ENCODE measurements around the gene PARVG.
A peak's percentile ranks its signal among the peaks of the same experiment; 100 is the strongest.

Gene PARVG

DNA sequence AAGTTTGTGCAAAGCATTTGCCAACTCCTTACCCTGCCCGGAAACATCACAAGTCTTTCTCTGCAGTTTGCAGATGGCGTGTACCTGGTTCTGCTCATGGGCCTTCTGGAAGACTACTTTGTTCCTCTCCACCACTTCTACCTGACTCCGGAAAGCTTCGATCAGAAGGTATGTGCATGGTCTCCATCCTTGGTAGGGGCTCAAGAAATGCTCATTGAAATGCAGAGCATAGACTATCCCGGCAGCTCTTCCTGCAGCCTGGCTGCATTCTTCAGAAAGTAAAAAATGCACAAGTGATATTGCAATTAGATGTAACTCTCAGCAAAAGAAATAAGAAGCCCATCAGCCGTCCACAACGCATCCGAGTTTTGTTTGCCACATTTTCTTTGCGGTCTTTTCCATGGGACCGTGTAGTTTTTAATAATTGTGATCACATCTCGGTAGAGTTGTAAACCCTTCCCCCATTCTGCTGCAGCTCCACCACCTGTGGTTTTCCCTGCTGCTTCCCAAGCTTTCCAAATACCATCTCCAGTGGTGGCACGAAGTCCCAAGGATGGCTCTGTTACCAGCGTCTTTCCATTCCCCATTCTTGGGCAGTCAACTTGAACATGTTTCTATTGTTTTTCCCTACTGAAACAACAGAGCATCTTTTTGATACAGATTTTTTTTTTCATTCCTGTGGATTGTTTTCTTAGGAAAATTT is 22.7 kb upstream of the PARVG start:
- no peak for DNase-seq

- no peak for DNase-seq
Measured at GRCh38 chr22:44158816-44159215, 21.9 kb upstream of the PARVG start.

GRCh38 chr22:44159221-44159620 is 21.5 kb upstream of the PARVG start:
- DNase-seq, result no peak

DNA sequence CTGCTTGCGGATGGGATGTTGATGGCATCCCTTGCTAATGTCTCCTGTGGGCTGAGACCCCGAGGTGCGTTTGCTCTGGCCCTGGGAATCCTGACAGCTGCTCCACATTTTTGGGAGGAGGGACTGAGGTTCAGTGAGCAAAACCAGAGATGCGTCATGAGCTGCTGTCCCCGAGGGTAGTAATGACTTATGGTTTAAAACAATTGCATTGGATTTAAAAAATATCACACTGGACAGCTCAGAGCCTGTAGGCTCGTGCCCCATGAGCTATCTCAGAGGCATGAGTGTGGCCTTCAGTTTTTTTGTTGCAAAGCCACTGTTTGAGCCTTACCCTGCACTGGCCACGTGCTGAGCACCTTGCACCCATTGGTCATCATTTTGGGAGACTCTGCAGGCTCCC is 20.9 kb upstream of the PARVG start:
- DNase-seq, result no peak

DNA sequence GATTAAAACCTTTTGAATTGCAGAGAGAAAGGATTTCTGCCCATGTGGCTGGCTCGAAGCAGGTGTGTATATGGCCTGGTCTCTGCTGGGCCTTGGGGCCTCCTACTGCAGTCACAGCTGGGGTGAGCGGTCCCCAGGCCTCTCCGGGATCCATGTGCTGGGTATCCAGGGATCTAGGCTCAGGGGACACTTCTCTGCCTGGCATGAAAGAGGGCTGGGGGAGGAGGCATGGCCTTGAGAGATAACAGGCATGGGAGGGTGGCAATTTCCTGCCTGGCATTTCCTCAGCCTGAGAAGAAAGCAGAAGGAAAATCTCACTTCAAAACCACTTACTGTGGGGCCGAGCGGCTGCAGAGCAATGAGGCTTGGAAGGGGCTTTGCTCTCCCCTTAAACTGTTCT is 20.3 kb upstream of the PARVG start:
- no peak for DNase-seq

DNA sequence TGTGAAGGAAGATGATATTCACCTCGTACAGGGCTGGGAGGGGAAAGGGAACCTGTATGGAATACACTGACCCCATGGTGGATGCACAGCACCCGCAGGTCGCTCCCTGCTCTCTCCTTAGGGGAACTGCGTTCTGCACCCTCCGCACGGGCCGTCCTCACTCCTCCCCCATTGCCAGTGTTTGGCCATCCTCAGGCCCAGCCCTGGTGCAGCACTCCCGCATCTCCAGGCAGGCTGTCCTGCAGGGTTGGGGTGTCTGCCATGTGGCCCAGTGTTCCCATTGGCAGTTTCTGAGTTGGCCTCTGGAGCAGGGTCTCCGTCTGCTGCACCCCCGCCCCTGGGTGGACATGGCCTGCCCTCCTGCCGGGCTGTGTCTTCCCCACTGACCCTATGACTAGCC is 19.1 kb upstream of the PARVG start:
- no peak for DNase-seq

- no peak for DNase-seq
Measured at GRCh38 chr22:44162960-44163359, 17.8 kb upstream of the PARVG start.

- DNase-seq, result no peak
Measured at GRCh38 chr22:44163536-44163935, 17.2 kb upstream of the PARVG start.

- DNase-seq, result no peak
Measured at GRCh38 chr22:44164031-44164430, 16.7 kb upstream of the PARVG start.

DNA sequence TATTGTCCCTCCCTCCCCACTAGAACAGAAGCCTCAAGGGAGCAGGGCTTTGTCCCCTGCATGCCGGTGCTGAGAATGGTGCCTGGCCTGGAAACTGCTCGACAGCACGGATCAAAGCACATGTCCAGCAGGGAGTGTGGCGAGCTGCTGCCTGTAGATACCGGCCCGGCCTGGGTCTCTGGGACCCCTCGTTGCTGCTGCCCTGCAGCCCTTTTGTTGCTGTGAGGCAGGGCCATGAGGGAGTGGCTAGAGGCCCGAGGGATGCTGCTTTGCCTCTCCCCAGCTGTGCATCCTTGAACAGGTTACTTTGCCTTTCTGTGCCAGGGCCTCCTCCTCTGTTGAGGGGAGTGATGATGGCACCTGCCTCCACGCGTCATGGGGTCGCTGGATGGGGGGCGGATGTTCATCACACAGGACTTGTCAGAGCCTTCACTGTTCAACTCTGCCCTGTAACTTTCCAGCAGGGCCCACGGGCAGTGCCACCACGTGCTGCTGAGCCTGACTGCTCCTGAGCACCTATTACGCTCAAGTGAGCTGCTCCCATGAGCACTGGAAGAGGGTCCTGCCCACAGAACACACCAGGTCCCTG is 15.3 kb upstream of the PARVG start:
- DNase-seq, result no peak

DNA sequence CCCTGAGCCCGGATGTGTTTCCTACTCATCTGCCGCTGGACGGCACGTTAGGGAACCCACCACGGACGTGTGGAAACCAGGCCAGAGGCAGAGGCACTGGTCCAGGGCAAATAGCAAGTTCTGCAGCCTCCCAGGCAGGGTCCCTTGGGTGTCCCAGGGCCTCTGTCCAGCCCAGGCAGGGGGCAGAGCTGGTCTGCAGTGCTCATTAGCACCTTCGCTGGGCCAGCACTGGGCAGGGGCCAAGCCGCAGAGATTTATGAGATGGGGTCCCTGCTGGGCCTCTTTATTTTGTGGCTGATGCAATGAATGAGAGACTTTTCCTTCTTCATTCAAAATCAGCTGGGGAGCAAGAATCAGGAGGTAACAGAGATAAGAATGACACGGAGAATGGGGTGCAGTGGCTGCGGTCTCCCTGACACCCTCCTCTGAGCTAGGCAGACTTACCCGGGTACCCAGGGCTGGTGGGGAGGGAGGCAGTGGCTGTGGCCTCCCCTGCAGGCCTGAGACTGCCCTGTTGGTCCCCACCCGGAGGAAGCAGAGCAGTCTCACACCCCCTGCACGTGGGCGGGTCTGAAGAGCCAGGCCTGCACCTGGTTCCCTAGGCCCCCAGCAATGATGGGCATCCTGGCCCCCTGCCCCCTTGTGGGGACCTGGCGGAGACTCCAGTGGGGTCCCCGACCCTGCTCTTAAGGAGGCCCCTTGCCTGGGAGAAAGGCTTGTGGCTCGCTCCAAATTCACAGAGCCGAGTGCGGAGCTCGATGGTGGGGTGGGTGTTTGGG is 14.0 kb upstream of the PARVG start:
- DNase-seq, result no peak

- DNase-seq, result no peak
Measured at GRCh38 chr22:44167501-44167900, 13.2 kb upstream of the PARVG start.

- DNase-seq, result no peak
Measured at GRCh38 chr22:44168206-44168605, 12.5 kb upstream of the PARVG start.

DNA sequence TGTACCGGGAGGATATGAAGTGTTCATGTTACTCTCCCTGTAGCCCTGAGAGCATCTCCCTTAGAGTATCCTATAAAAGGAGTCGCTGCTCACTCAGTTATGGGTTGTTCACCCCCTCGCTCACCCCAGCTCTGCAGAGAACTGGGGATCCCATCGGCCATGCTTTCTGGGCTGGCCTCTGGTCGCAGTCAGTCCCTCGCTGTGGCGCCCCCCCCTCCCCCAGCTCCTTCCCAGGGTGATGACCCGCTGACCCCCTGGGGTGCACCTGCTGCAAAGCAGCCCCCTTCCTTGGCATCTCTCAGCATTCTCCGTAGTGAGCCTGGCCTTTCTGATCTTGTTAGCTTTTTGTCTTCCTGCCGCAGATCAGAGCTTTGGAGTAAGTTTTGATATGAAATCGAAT is 10.3 kb upstream of the PARVG start:
- DNase-seq, result no peak

GRCh38 chr22:44171561-44171960 is 9.2 kb upstream of the PARVG start:
- no peak for DNase-seq

GRCh38 chr22:44172370-44173108 is 8.2 kb upstream of the PARVG start:
- DNase-seq, result no peak

DNA sequence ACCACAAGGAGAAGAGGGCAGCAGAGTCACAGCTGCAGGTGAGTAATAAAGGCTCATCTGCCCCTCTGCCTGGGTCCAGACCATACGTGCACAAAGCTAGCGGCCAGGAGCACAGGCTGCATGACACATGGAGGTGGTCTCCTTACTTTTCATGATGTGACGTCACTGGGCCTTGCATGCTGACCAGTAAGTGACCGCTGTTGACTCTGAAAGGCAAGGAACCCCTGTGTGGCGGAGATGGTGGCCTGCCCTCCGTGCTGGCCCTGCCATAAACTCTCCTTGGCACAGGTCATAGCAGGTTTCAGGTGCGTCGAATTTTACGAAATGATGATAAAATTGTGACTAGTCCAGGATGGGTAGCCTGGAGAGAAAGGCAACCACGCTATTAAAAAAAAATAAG is 7.6 kb upstream of the PARVG start:
- no peak for DNase-seq

DNA sequence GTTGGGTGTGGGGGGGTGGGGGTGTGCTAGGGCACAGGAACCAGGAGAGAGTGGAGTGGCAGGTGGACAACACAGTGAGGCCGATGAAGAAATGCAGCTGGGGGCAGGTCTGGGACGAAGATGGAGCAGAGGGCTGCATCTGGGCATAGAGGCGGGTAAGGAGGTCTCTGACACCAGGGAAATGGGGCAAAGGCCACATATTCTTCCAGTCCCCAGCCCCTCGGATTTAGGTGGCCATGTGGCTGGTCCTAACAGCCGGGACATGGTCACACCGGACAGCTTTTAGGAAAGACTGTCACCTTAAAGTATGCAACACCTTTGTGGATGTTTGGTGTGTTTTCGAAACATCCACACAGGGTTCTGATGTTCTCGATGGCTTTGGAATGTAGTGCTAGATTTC is 5.0 kb upstream of the PARVG start:
- DNase-seq, result no peak

GRCh38 chr22:44179196-44179988 is 1.3 kb upstream of the PARVG start:
- DNase-seq, result no peak

DNA sequence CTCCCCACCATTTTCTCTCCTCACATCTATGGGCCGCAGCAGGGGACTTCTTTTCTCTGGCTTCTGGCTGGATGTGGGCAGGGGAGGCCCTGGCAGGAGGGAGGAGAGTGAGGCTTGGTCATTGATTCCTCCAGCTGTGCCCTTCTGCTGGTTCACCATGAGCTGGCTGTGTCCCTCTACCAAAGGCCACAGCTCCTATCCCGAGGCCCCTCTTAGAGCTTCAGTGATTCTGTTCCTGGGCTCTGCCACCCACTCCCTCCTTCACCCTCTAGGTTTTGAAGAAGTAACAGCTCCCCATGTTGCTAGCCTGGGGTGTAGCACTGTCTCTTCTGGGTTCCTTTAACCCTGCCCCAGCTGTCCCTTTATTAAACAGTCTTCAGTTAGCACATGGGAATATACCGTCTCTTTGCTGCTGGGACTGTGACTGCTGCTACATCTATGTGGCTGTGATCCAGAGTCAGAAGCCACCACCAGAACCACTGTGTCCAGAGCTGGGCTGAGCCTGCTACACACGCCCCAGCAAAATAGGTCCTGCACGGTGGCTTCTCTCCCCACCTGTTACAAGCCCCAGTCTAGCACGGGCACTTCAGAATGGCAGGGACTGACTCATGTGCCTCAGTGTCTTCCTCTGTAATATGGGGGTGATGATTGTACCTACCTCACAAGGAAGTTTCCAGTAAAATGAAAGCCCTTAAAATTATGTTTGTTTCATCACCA is 578 bp upstream of the PARVG start:
- DNase-seq, result peak; percentile 12

DNA sequence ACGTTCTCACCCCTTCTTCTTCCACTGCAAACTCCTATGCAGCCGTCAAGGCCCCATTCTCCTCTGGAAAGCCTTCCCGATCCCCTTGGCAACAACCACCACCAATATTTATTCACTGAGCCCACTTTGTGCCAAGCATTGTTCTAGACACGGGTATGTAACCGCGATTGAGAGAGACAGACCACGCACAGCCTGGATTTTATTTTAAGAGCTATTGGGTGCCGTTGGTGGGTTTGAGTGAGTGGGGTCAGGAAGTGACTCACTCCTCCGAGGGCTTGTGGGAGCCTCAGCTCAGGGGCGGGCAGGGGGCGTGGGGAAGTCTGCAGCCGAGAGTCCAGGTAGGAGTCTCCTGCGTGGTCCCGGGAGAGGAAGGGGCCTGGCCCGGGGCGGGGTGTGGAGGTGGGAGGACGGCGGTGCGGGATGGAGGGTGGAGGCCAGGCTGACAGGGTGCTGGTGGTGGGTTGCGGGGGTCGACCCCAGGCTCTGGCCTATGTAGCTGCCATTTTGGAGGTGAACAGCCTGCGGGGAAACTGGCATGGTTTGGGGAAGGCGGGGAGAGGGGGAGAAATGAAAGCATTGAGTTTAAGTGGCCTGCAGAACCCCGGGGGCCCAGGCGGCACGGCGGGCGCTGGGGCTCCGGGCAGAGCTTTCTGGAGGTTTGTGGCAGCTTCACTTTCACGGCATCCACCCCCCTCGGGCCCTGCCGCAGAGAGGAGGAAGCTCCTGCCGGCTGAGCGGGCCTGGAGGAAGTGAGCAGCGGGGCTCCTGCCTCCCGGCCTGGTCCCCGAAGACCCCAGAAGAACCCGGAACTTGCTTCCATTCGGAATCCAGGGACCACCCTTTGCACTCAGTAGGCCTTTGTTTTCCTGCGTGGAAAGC is 547 bp downstream of the PARVG start:
- DNase-seq, result peak; percentile 67

All from NK-92 treated with Interleukin-12 subunit alpha and Interleukin-12 subunit beta, amount 100 ng/mL, for 24 hours (cell line).